Peyer's patch (tissue), 4 donors: Measurements from ENCODE around the gene BPI. TPM values are rescaled to one million over a fixed set of nuclear protein-coding genes. Genes with fewer than 3 reads are reported as not detected.

ENCODE experiments used
- DNase-seq, 3 donors: peaks; one replicate each; pipeline ENCODE4 v3.0.0-alpha.2; 2017 to 2019
- H3K27ac ChIP-seq, 4 donors: fragments of 200-600 bp; sonication (generic); one replicate each; pipeline ENCODE4 v1.5.1; 2016 to 2019
- H3K27me3 ChIP-seq, 2 donors: fragments of 200-600 bp; sonication (generic); one replicate each; pipeline ENCODE4 v1.5.1; 2019
- H3K36me3 ChIP-seq, 3 donors: fragments of 200-600 bp; sonication (generic); one replicate each; pipeline ENCODE4 v1.5.1; 2016 to 2019
- H3K4me1 ChIP-seq, 4 donors: fragments of 200-600 bp; sonication (generic); one replicate each; pipeline ENCODE4 v1.5.1; 2016 to 2019
- H3K4me3 ChIP-seq, 4 donors: fragments of 200-600 bp; sonication (generic); 1 replicate in 3 of 4; 2 replicates in 1 of 4; pipeline ENCODE4 v1.5.1; 2016 to 2019; ENCODE audit warnings: mild to moderate bottlenecking in 1 of 4
- H3K9me3 ChIP-seq, 4 donors: fragments of 200-600 bp; sonication (generic); one replicate each; pipeline ENCODE4 v1.5.1; 2016 to 2019; ENCODE audit warnings: mild to moderate bottlenecking in 1 of 4
- CTCF ChIP-seq, 6 experiments: fragments of 450-650 bp in 4 of 6; fragments of 200-600 bp in 2 of 6; sonication (generic) in 1 of 6; IDR thresholded peaks; one replicate each; pipeline ENCODE4 v1.5.1; 2017 to 2019; ENCODE audit warnings: antibody characterized with exemption in 6 of 6, mild to moderate bottlenecking in 3 of 6, moderate library complexity in 1 of 6
- POLR2A ChIP-seq, 2 donors: fragments of 450-650 bp; IDR thresholded peaks; one replicate each; pipeline ENCODE4 v1.5.1; 2017; ENCODE audit warnings: antibody characterized with exemption in 2 of 2, mild to moderate bottlenecking in 2 of 2, moderate library complexity in 2 of 2
- total RNA-seq, 4 donors: library from RNA; depleted of rRNA; stranded (reverse); fragments of >200 nt; gene quantifications; one replicate each; pipeline ENCODE4 v1.1.0, GENCODE V29; 2016

Gene BPI
- total RNA-seq, 4 donors from 2014 or later, result not detected

- no peaks in the 10 kb centered on the region for H3K27me3 ChIP-seq
- no peak for TF ChIP-seq POLR2A (IDR thresholded peaks at IDR 0.05)
- TF ChIP-seq CTCF (IDR thresholded peaks at IDR 0.05), result no peak
These were observed 27.3 kb downstream of the BPI start for GRCh38 chr20:38331245-38331644.

DNA sequence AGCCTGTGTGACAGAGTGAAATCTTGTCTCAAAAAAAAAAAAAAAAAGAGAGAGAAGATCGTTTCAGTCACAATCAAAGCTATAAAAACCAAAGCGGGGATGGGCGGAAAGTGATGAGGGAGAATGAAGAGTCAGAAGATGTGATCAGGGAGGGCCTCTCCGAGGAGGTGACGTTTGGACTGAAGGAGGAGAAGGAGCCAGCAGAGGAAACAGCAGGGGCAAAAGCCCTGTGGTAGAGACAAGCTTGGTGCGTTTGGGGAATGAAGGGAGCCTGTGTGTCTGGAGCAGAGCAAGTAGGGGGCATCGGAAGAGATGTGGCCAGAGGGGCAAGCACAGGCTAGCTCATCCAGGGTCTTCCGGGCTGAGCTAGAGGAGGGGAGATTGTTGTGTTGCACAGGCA lies 27.9 kb downstream of the BPI start:
- DNase-seq, result no peak
- Histone ChIP-seq H3K4me3 (no peak overlapping the region), H3K4me1 (no peaks in the 10 kb centered on the region), H3K36me3 (no peaks in the 10 kb centered on the region), H3K27ac (no peak overlapping the region), H3K9me3 (no peaks in the 10 kb centered on the region), H3K27me3 (no peaks in the 10 kb centered on the region)
- no peak for TF ChIP-seq CTCF (IDR thresholded peaks at IDR 0.05)
- no peak for TF ChIP-seq POLR2A (IDR thresholded peaks at IDR 0.05)

More at GRCh38 chr20:38331245-38331644, 27.3 kb downstream of the BPI start:
- H3K4me1 ChIP-seq, result no peaks in the 10 kb centered on the region
- no peak for DNase-seq
- H3K4me3 ChIP-seq, result no peak overlapping the region
- no peak overlapping the region for H3K27ac ChIP-seq
- H3K36me3 ChIP-seq, result no peaks in the 10 kb centered on the region
- no peaks in the 10 kb centered on the region for H3K9me3 ChIP-seq

- H3K27me3 ChIP-seq, result no peaks in the 10 kb centered on the region
- peaks cover 0 to 8% (median 3%) of the 10 kb centered on the region in 4 donors for H3K9me3 ChIP-seq
- H3K36me3 ChIP-seq, result no peaks in the 10 kb centered on the region
- no peak overlapping the region for H3K27ac ChIP-seq
- TF ChIP-seq CTCF (IDR thresholded peaks at IDR 0.05) (no peak), POLR2A (IDR thresholded peaks at IDR 0.05) (no peak)
- no peaks in the 10 kb centered on the region for H3K4me1 ChIP-seq
- H3K4me3 ChIP-seq, result no peak overlapping the region
- no peak for DNase-seq
These were observed 30.1 kb downstream of the BPI start for GRCh38 chr20:38334016-38334415.

GRCh38 chr20:38336726-38337125 lies 32.8 kb downstream of the BPI start:
- no peak for DNase-seq
- no peaks in the 10 kb centered on the region for H3K36me3 ChIP-seq

DNA sequence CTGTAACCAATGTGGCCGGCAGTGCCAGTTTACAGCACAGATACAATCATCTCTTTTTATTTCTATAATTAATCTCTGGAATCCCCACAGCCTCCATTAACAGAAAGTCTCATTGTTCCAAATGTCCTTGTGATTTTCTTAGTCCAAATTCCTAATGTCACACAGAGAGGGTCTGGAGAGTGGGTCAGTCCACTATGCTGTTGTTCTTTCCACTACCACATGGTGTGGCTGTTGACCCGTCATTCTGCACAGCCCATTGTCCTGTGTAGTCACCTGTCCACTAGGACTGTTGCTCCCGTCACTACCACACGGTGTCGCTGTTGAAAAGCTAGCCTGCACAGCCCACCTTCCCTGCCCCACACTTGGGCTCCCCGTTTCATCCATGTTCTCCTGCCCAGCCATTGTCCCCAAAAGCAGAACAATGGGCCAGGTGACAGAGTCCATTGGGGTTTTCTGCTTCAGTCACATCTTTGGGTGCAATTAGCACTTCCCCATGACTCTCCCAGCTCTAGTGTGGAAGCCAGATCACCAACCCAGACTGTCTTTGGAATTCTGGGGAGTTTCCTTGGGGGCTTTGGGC lies 33.7 kb downstream of the BPI start:
- DNase-seq, result peak in 2 of 3 donors; percentile 57 to 59
- peaks cover 0 to under 1% (median 0%) of the 10 kb centered on the region in 4 donors for H3K4me1 ChIP-seq
- H3K27me3 ChIP-seq, result no peaks in the 10 kb centered on the region
- no peak overlapping the region for H3K27ac ChIP-seq
- TF ChIP-seq CTCF (IDR thresholded peaks at IDR 0.05), result peak in 4 of 6 experiments; percentile 32 to 70 (median 66)
- no peak for TF ChIP-seq POLR2A (IDR thresholded peaks at IDR 0.05)
- no peaks in the 10 kb centered on the region for H3K36me3 ChIP-seq
- H3K9me3 ChIP-seq, result peaks cover 0 to 8% (median 3%) of the 10 kb centered on the region in 4 donors
- no peak overlapping the region for H3K4me3 ChIP-seq

More at GRCh38 chr20:38336726-38337125, 32.8 kb downstream of the BPI start:
- Histone ChIP-seq H3K4me1 (no peaks in the 10 kb centered on the region), H3K27ac (no peak overlapping the region), H3K27me3 (no peaks in the 10 kb centered on the region), H3K4me3 (no peak overlapping the region), H3K9me3 (peaks cover 0 to 8% (median 3%) of the 10 kb centered on the region in 4 donors)
- TF ChIP-seq CTCF (IDR thresholded peaks at IDR 0.05) (no peak), POLR2A (IDR thresholded peaks at IDR 0.05) (no peak)
